Esophagus squamous epithelium (tissue), 5 donors: Measurements from ENCODE around the gene TSPAN7. TPM values are rescaled to one million over a fixed set of nuclear protein-coding genes. Genes with fewer than 3 reads are reported as not detected.
A peak's percentile ranks its signal among the peaks of the same experiment; 100 is the strongest.

Source experiments
- DNase-seq: peaks from one replicate; lab custom pipeline; 2025; lab: John Stamatoyannopoulos, UW
- H3K27ac ChIP-seq, 4 donors: fragments of 200-600 bp; sonication (generic); one replicate each; pipeline ENCODE4 v1.5.1; 2016 to 2019; ENCODE audit warnings: mild to moderate bottlenecking in 1 of 4
- H3K27me3 ChIP-seq, 4 donors: fragments of 200-600 bp; sonication (generic); 1 replicate in 3 of 4; 2 replicates in 1 of 4; pipeline versions ENCODE4 v1.5.1 to v1.6.0; 2017 to 2021; ENCODE audit warnings: antibody characterized with exemption in 1 of 4
- H3K36me3 ChIP-seq, 3 donors: fragments of 200-600 bp; sonication (generic); one replicate each; pipeline ENCODE4 v1.5.1; 2016 to 2019
- H3K4me1 ChIP-seq, 3 donors: fragments of 200-600 bp; sonication (generic); one replicate each; pipeline ENCODE4 v1.5.1; 2017 to 2019
- H3K4me3 ChIP-seq, 4 donors: fragments of 200-600 bp; sonication (generic); 1 replicate in 3 of 4; 2 replicates in 1 of 4; pipeline ENCODE4 v1.5.1; 2016 to 2019; ENCODE audit warnings: mild to moderate bottlenecking in 2 of 4, moderate library complexity in 1 of 4
- H3K9me3 ChIP-seq, 3 donors: fragments of 200-600 bp; sonication (generic); one replicate each; pipeline ENCODE4 v1.5.1; 2016 to 2019
- CTCF ChIP-seq, 6 experiments: fragments of 450-650 bp in 4 of 6; fragments of 200-600 bp in 2 of 6; sonication (generic) in 2 of 6; IDR thresholded peaks; one replicate each; pipeline ENCODE4 v1.5.1; 2016 to 2019; ENCODE audit warnings: antibody characterized with exemption in 6 of 6, mild to moderate bottlenecking in 4 of 6, moderate library complexity in 4 of 6
- POLR2A ChIP-seq, 4 donors: fragments of 450-650 bp; IDR thresholded peaks; one replicate each; pipeline ENCODE4 v1.6.1; 2017; ENCODE audit warnings: antibody characterized with exemption in 4 of 4, mild to moderate bottlenecking in 4 of 4, moderate library complexity in 3 of 4
- WGBS, 2 donors: methylation state at CpG; one replicate each; pipeline ENCODE4 v1.1.5; 2018; 5-methylcytosine and 5-hydroxymethylcytosine counted together
- intact Hi-C: fragments of 100-400 bp; cut with DNase I; formaldehyde crosslinking; loops from one replicate; pipeline ENCODE4 v1.15.0; 2022
- total RNA-seq, 4 donors: library from RNA; depleted of rRNA; stranded (reverse); fragments of >200 nt; gene quantifications; one replicate each; pipeline ENCODE4 v1.1.0, GENCODE V29; 2016
- donor health status: DM: yes; HTN: yes; CAD: no.

Gene TSPAN7
- total RNA-seq, 4 donors from 2014 or later = 23.9 to 40.0 (median 33.8) TPM

DNA sequence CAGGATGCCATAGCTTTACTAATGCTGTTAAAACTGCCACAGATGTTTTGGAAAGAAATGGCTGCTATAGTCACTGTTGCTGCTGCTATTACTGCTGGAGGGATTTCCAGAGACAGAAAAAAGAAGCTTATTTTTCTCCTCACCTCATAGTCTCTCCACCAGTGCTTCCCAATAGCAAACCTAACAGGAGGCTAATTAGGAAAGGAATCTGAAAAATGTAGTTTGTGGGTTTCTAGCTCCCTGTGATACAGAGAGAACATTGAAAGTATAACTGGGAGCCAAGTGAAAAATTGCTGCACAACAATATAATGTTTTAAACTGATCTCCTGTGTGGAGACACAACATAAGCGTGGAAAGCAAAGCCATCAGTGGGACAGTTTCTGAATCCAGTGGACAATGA, 8.6 kb upstream of the TSPAN7 start:
- 83 to 100% methylated on average over 1 of the region's 1 CpG for WGBS, 2 donors
- Histone ChIP-seq H3K4me1 (no peaks in the 10 kb centered on the region), H3K9me3 (peaks cover 0 to 6% (median 0%) of the 10 kb centered on the region in 3 donors), H3K27ac (no peak overlapping the region), H3K36me3 (no peaks in the 10 kb centered on the region), H3K4me3 (no peak overlapping the region), H3K27me3 (no peaks in the 10 kb centered on the region)
- TF ChIP-seq POLR2A (IDR thresholded peaks at IDR 0.05) = no peak
- no peak for TF ChIP-seq CTCF (IDR thresholded peaks at IDR 0.05)
- DNase-seq = no peak
- intact Hi-C loops = no loop called here

GRCh38 chrX:38558686-38559085, 2.7 kb upstream of the TSPAN7 start:
- WGBS, 2 donors = 33 to 57% methylated on average over 1 to 2 of the region's 2 CpGs

DNA sequence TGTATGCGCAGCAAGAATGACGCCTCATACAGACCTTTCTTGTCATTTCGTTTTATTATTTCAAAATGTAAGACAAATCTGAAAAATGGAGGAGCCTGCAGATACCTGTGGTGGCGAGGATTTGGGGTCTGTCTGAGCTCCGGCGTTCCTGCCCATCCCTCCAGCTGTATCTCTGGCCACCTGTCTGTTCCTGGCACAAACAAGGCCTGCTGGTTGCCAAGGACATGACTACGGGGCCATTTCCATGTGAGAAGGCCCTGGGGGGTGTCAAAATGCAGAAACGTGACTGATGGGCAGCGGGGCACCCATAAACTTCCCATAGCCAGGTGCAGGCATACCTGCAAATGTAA, 591 bp upstream of the TSPAN7 start:
- Histone ChIP-seq H3K36me3 (no peaks in the 10 kb centered on the region), H3K9me3 (no peaks in the 10 kb centered on the region), H3K4me3 (peak overlapping the region; percentile 29 to 68 (median 53)), H3K27me3 (peaks cover 0 to 4% (median 0%) of the 10 kb centered on the region in 4 donors), H3K4me1 (peaks cover 0 to 22% (median 0%) of the 10 kb centered on the region in 3 donors), H3K27ac (peak overlapping the region; percentile 57 to 75 (median 68))
- 59% methylated on average over 7 of the region's 9 CpGs; no CpG with 5 or more reads in 1 of the 2 donors for WGBS, 2 donors
- no peak for TF ChIP-seq POLR2A (IDR thresholded peaks at IDR 0.05)
- TF ChIP-seq CTCF (IDR thresholded peaks at IDR 0.05) = no peak
- DNase-seq = no peak
- intact Hi-C loops = no loop called here

More at GRCh38 chrX:38558686-38559085, 2.7 kb upstream of the TSPAN7 start:
- Histone ChIP-seq H3K27ac (no peak overlapping the region), H3K4me1 (peaks cover 0 to 22% (median 0%) of the 10 kb centered on the region in 3 donors), H3K36me3 (no peaks in the 10 kb centered on the region), H3K27me3 (peaks cover 0 to 4% (median 0%) of the 10 kb centered on the region in 4 donors), H3K9me3 (no peaks in the 10 kb centered on the region), H3K4me3 (no peak overlapping the region)
- TF ChIP-seq CTCF (IDR thresholded peaks at IDR 0.05) (no peak), POLR2A (IDR thresholded peaks at IDR 0.05) (no peak)
- intact Hi-C loops = no loop called here
- DNase-seq = no peak

GRCh38 chrX:38561951-38562719, 793 bp downstream of the TSPAN7 start:
- Histone ChIP-seq H3K27ac (peak overlapping the region; percentile 57 to 77 (median 62)), H3K36me3 (no peaks in the 10 kb centered on the region), H3K27me3 (peaks cover 0 to 4% (median 0%) of the 10 kb centered on the region in 4 donors), H3K4me3 (peak overlapping the region; percentile 44 to 68 (median 53)), H3K9me3 (no peaks in the 10 kb centered on the region), H3K4me1 (peaks cover 0 to 22% (median 0%) of the 10 kb centered on the region in 3 donors)
- TF ChIP-seq CTCF (IDR thresholded peaks at IDR 0.05) (no peak), POLR2A (IDR thresholded peaks at IDR 0.05) (no peak)
- WGBS, 2 donors = 0 to 45% methylated on average over 8 to 17 of the region's 38 CpGs
- DNase-seq = no peak
- intact Hi-C loops = no loop called here

- DNase-seq = no peak
- H3K9me3 ChIP-seq = no peaks in the 10 kb centered on the region
- intact Hi-C loops = no loop called here
- no peaks in the 10 kb centered on the region for H3K36me3 ChIP-seq
- H3K27ac ChIP-seq = peak overlapping the region in 3 of 4 donors; percentile 57 to 77 (median 66)
- H3K27me3 ChIP-seq = peaks cover 0 to 4% (median 0%) of the 10 kb centered on the region in 4 donors
- TF ChIP-seq CTCF (IDR thresholded peaks at IDR 0.05) (no peak), POLR2A (IDR thresholded peaks at IDR 0.05) (no peak)
- H3K4me3 ChIP-seq = peak overlapping the region; percentile 44 to 68 (median 53)
- peaks cover 0 to 22% (median 0%) of the 10 kb centered on the region in 3 donors for H3K4me1 ChIP-seq
- WGBS, 2 donors = 37 to 50% methylated on average over 5 of the region's 5 CpGs
These were observed 1.7 kb downstream of the TSPAN7 start for GRCh38 chrX:38563030-38563429.
